ENCODE results near the gene LYST. TPM values are rescaled to one million over a fixed set of nuclear protein-coding genes. Genes with fewer than 3 reads are reported as not detected.

LYST gene
- total and polyA plus RNA-seq, 2 donors (not counting 3 experiments of a cell fraction or from before 2014, with no cell fraction given): 3.1 to 9.6 TPM

DNA sequence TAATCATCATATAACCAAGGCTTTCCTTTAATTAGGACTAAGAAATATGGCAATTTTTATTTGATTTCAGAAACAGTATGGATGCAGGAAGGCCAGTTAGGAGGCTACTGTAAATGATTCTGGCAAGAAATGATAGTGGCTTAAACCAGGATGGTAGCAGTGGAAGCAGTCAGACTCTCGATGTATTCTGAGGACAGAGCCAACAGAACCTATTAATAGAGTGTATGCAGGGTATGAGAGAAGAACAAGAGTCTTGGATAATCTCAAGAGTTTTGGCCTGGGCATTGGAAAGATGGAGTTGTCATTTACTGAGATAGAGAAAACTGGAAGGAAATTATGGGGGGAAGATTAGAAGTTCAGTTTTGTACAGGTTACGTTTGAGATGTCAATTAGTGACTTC is 143.8 kb downstream of the LYST start:
- H3K27ac ChIP-seq (ENCODE audit: insufficient read depth, low read depth, low read length): no peak overlapping the region
- FAIRE-seq (no peak), DNase-seq (ENCODE audit: low read depth, low spot score) (no peak)
- no peaks in the 10 kb centered on the region for H3K36me3 ChIP-seq (ENCODE audit: control insufficient read depth in 2 of 2, extremely low read depth in 1 of 2, insufficient read depth in 2 of 2, low read length in 2 of 2)
- H3K9ac ChIP-seq (replicated peaks; ENCODE audit: extremely low read depth, insufficient read depth, low read length): no peak overlapping the region
- H4K20me1 ChIP-seq (replicated peaks; ENCODE audit: control insufficient read depth, extremely low read depth, insufficient read depth, low read length): no peaks in the 10 kb centered on the region
- intact Hi-C loops (cut with micrococcal nuclease): no loop called here
- dilution Hi-C loops (cut with MboI; ENCODE audit: extremely low pct_ligation_motif_present, low sequenced_read_pairs): no loop called here
- H3K4me1 ChIP-seq (ENCODE audit: control insufficient read depth, extremely low read depth, insufficient read depth, low read length): no peaks in the 10 kb centered on the region
- POLR2A ChIA-PET: no interaction called here
- CTCF ChIA-PET: no interaction called here
- H2AFZ ChIP-seq (ENCODE audit: low read depth, low read length): no peak overlapping the region
- H3K4me2 ChIP-seq (ENCODE audit: insufficient read depth, low read length): no peak overlapping the region
- BruUV-seq (replicated peaks): no TSS peak
- no peaks in the 10 kb centered on the region for H3K79me2 ChIP-seq (ENCODE audit: control insufficient read depth, insufficient read depth, low read length)
- TF ChIP-seq GATA2 (IDR thresholded peaks at IDR 0.05; ENCODE audit: insufficient read depth, insufficient read length, low read depth, low read length): no peak
- TF ChIP-seq EZH2 (IDR thresholded peaks at IDR 0.05; ENCODE audit: borderline replicate concordance, low read depth, low read length, severe bottlenecking): no peak
- no peak for TF ChIP-seq FOS (IDR thresholded peaks at IDR 0.05; ENCODE audit: borderline replicate concordance, insufficient read depth, low read length)
- no peak for TF ChIP-seq POLR2AphosphoS5 (IDR thresholded peaks at IDR 0.05; ENCODE audit: insufficient read depth, low read depth, low read length)
- no peak for TF ChIP-seq MYC (IDR thresholded peaks at IDR 0.05; ENCODE audit: low read depth, low read length)
- TF ChIP-seq JUN (IDR thresholded peaks at IDR 0.05; ENCODE audit: borderline replicate concordance, insufficient read depth, insufficient read length, low read depth): no peak
- TF ChIP-seq CTCF (IDR thresholded peaks at IDR 0.05; ENCODE audit: extremely low read depth in 1 of 2, insufficient read depth in 1 of 2, low read depth in 1 of 2, low read length in 2 of 2): no peak
- no peak for TF ChIP-seq POLR2A (IDR thresholded peaks at IDR 0.05; ENCODE audit: low read depth, low read length)
- TF ChIP-seq, protein P1, sequence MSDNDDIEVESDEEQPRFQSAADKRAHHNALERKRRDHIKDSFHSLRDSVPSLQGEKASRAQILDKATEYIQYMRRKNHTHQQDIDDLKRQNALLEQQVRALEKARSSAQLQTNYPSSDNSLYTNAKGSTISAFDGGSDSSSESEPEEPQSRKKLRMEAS (IDR thresholded peaks at IDR 0.05; ENCODE audit: insufficient read depth, insufficient read length): no peak
- no peaks in the 10 kb centered on the region for H3K9me3 ChIP-seq (replicated peaks; ENCODE audit: control insufficient read depth, insufficient read depth, low read length)
- H3K4me3 ChIP-seq (replicated peaks in 1 of 3; ENCODE audit: insufficient read depth in 1 of 3, low read depth in 1 of 3, low read length in 3 of 3): no peak overlapping the region
- H3K27me3 ChIP-seq (ENCODE audit: control insufficient read depth in 2 of 2, insufficient read depth in 2 of 2, low read length in 2 of 2): no peaks in the 10 kb centered on the region
- H3K9me1 ChIP-seq (replicated peaks; ENCODE audit: control insufficient read depth, extremely low read depth, insufficient read depth, low read length): no peaks in the 10 kb centered on the region
